Endothelial cell (in vitro differentiated cells): Measurements from ENCODE around the gene CLDN4. TPM values are rescaled to one million over a fixed set of nuclear protein-coding genes. Genes with fewer than 3 reads are reported as not detected.
A peak's percentile ranks its signal among the peaks of the same experiment; 100 is the strongest.
"Not testable (repeated sequence)": the region's sequence is repeated elsewhere in the genome, so short reads cannot be mapped to it uniquely, and the experiment has no call there.

ENCODE experiments used
- DNase-seq: peaks from one replicate; pipeline ENCODE4 v3.0.0; 2021; ENCODE audit warnings: low spot score
- H3K27ac Mint-ChIP-seq: one replicate; pipeline ENCODE4 v1.8.0; 2021; ENCODE audit warnings: mixed read lengths, inconsistent platforms; ENCODE audit not compliant: unreplicated experiment
- H3K27me3 Mint-ChIP-seq: one replicate; pipeline ENCODE4 v1.8.0; 2021; ENCODE audit warnings: mild to moderate bottlenecking, moderate library complexity, mixed read lengths, inconsistent platforms; ENCODE audit not compliant: unreplicated experiment
- H3K36me3 Mint-ChIP-seq: one replicate; pipeline ENCODE4 v1.8.0; 2021; ENCODE audit warnings: mild to moderate bottlenecking, low read depth, mixed read lengths, inconsistent platforms; ENCODE audit not compliant: unreplicated experiment
- H3K4me1 Mint-ChIP-seq: one replicate; pipeline ENCODE4 v1.8.0; 2021; ENCODE audit warnings: mild to moderate bottlenecking, mixed read lengths, inconsistent platforms; ENCODE audit not compliant: unreplicated experiment
- H3K4me3 Mint-ChIP-seq: one replicate; pipeline ENCODE4 v1.8.0; 2021; ENCODE audit warnings: mild to moderate bottlenecking, mixed read lengths, inconsistent platforms; ENCODE audit not compliant: unreplicated experiment
- H3K9me3 Mint-ChIP-seq: one replicate; pipeline ENCODE4 v1.8.0; 2021; ENCODE audit warnings: mixed read lengths, inconsistent platforms; ENCODE audit not compliant: unreplicated experiment
- CTCF ChIP-seq: fragments of 200-600 bp; sonication (generic); IDR thresholded peaks from one replicate; pipeline ENCODE4 v1.5.0; 2021; ENCODE audit warnings: antibody characterized with exemption; ENCODE audit not compliant: unreplicated experiment
- total RNA-seq: library from RNA; stranded (reverse); fragmentation: NEBNext Ultra II Directional; extraction: Animal tissue kit (Norgen Biotek cat#: 25700); gene quantifications from one replicate; pipeline ENCODE4 v1.2.1, GENCODE V29; 2021; ENCODE audit not compliant: unreplicated experiment

Gene CLDN4
- total RNA-seq, 1 donor from 2014 or later = 1.6 TPM

GRCh38 chr7:73811760-73812168 is 19.0 kb upstream of the CLDN4 start:
- H3K4me1 Mint-ChIP-seq = no peaks in the 10 kb centered on the region
- peak; percentile 69 for TF ChIP-seq CTCF
- peak; percentile 72 for DNase-seq

GRCh38 chr7:73812996-73813395 is 17.8 kb upstream of the CLDN4 start:
- no peaks in the 10 kb centered on the region for H3K9me3 Mint-ChIP-seq
- no peaks in the 10 kb centered on the region for H3K27me3 Mint-ChIP-seq
- no peak for TF ChIP-seq CTCF
- H3K36me3 Mint-ChIP-seq = no peaks in the 10 kb centered on the region
- H3K4me1 Mint-ChIP-seq = no peaks in the 10 kb centered on the region
- no peak overlapping the region for H3K4me3 Mint-ChIP-seq
- no peak overlapping the region for H3K27ac Mint-ChIP-seq
- no peak for DNase-seq

More at GRCh38 chr7:73811760-73812168, 19.0 kb upstream of the CLDN4 start:
- Mint-ChIP-seq H3K4me3 (no peak overlapping the region), H3K9me3 (no peaks in the 10 kb centered on the region), H3K27ac (no peak overlapping the region), H3K27me3 (no peaks in the 10 kb centered on the region), H3K36me3 (no peaks in the 10 kb centered on the region)

GRCh38 chr7:73815436-73815835 is 15.4 kb upstream of the CLDN4 start:
- DNase-seq = no peak
- no peak for TF ChIP-seq CTCF
- H3K9me3 Mint-ChIP-seq = no peaks in the 10 kb centered on the region
- H3K4me3 Mint-ChIP-seq = no peak overlapping the region
- H3K27me3 Mint-ChIP-seq = no peaks in the 10 kb centered on the region
- no peaks in the 10 kb centered on the region for H3K36me3 Mint-ChIP-seq
- peak overlapping the region; percentile 68 for H3K27ac Mint-ChIP-seq
- H3K4me1 Mint-ChIP-seq = peaks cover 3% of the 10 kb centered on the region

GRCh38 chr7:73817121-73817520 is 13.7 kb upstream of the CLDN4 start:
- Mint-ChIP-seq H3K4me3 (no peak overlapping the region), H3K4me1 (peaks cover 3% of the 10 kb centered on the region), H3K36me3 (no peaks in the 10 kb centered on the region), H3K27me3 (peaks cover 4% of the 10 kb centered on the region), H3K27ac (no peak overlapping the region), H3K9me3 (no peaks in the 10 kb centered on the region)
- TF ChIP-seq CTCF = no peak
- no peak for DNase-seq

GRCh38 chr7:73820013-73820412 is 10.8 kb upstream of the CLDN4 start:
- Mint-ChIP-seq H3K27me3 (peaks cover 6% of the 10 kb centered on the region), H3K9me3 (no peaks in the 10 kb centered on the region), H3K4me3 (no peak overlapping the region), H3K27ac (no peak overlapping the region), H3K36me3 (no peaks in the 10 kb centered on the region), H3K4me1 (peaks cover 10% of the 10 kb centered on the region)
- no peak for DNase-seq
- TF ChIP-seq CTCF = no peak

- not testable (repeated sequence) for H3K27me3 Mint-ChIP-seq
Measured at GRCh38 chr7:73821597-73822285, 9.1 kb upstream of the CLDN4 start.

More at GRCh38 chr7:73821597-73822285, 9.1 kb upstream of the CLDN4 start:
- H3K9me3 Mint-ChIP-seq, H3K36me3 Mint-ChIP-seq, H3K27ac Mint-ChIP-seq, DNase-seq: not testable (repeated sequence)
- Mint-ChIP-seq H3K4me1 (peaks cover 13% of the 10 kb centered on the region), H3K4me3 (peak overlapping the region; percentile 65)
